Measurements from ENCODE around the gene SHISA7.

SHISA7 gene

DNA sequence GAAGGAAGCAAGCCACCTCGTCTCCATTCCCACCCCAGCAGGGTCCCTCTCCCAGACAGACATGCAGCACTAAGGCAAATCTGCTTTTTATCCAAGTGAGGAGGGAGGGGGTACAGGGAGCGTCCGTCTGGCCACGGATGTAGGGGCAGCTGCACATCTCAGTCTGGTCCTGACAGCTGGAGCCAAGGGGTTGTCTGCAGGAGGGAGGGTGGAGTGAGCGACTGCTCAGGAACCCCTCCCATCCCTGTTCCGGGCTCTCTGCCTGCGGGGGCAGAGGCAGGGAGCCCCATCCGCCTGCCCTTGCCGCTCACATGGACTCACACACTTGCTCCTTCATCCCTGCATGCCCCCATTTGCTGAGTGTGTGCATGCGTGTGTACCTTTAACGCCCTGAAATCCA is 63.9 kb downstream of the SHISA7 start:
- no peak for DNase-seq (ENCODE audit: low read depth, low spot score)
- H3K4me3 ChIP-seq (ENCODE audit: low read depth, low read length): no peak overlapping the region
- TF ChIP-seq, protein P1, sequence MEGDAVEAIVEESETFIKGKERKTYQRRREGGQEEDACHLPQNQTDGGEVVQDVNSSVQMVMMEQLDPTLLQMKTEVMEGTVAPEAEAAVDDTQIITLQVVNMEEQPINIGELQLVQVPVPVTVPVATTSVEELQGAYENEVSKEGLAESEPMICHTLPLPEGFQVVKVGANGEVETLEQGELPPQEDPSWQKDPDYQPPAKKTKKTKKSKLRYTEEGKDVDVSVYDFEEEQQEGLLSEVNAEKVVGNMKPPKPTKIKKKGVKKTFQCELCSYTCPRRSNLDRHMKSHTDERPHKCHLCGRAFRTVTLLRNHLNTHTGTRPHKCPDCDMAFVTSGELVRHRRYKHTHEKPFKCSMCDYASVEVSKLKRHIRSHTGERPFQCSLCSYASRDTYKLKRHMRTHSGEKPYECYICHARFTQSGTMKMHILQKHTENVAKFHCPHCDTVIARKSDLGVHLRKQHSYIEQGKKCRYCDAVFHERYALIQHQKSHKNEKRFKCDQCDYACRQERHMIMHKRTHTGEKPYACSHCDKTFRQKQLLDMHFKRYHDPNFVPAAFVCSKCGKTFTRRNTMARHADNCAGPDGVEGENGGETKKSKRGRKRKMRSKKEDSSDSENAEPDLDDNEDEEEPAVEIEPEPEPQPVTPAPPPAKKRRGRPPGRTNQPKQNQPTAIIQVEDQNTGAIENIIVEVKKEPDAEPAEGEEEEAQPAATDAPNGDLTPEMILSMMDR (IDR thresholded peaks at IDR 0.05; ENCODE audit: insufficient read depth, low read length, missing control alignments): no peak
- ChIA-PET POLR2A (no interaction called here), CTCF (interaction anchor here (0.7 kb wide), 1 partner anchor 77 kb away, joined by 3 read pairs; no protein-coding TSS in a partner anchor)
